ENCODE data around the gene CMSS1.

DNA sequence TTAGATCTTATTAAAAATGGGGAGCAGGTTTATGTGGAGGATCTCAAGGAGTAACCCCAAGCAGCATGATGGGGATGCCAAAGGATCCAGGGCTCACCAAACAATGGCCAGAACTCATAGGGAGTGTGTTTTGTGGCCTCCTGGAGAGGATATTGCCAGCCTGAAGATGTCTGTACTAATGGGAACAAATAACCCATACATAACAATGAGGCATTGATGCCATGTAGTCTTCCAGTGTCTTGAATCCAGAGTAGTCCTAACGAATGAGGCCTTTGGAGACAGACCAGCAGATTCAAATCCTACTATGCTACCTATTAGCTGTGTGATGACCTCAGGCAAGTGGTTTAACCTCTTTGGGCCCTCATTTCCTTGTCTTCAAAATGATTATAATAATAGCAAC, 45.0 kb upstream of the CMSS1 start:
- TF ChIP-seq ZNF281 (CRISPR knock-in tag; IDR thresholded peaks at IDR 0.05; ENCODE audit: borderline replicate concordance) (no peak), HMGXB4 (CRISPR knock-in tag; IDR thresholded peaks at IDR 0.05; ENCODE audit: borderline replicate concordance in 1 of 2, low read depth in 1 of 2) (no peak)
- TF ChIP-seq, protein P1, sequence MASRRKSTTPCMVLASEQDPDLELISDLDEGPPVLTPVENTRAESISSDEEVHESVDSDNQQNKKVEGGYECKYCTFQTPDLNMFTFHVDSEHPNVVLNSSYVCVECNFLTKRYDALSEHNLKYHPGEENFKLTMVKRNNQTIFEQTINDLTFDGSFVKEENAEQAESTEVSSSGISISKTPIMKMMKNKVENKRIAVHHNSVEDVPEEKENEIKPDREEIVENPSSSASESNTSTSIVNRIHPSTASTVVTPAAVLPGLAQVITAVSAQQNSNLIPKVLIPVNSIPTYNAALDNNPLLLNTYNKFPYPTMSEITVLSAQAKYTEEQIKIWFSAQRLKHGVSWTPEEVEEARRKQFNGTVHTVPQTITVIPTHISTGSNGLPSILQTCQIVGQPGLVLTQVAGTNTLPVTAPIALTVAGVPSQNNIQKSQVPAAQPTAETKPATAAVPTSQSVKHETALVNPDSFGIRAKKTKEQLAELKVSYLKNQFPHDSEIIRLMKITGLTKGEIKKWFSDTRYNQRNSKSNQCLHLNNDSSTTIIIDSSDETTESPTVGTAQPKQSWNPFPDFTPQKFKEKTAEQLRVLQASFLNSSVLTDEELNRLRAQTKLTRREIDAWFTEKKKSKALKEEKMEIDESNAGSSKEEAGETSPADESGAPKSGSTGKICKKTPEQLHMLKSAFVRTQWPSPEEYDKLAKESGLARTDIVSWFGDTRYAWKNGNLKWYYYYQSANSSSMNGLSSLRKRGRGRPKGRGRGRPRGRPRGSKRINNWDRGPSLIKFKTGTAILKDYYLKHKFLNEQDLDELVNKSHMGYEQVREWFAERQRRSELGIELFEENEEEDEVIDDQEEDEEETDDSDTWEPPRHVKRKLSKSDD (CRISPR knock-in tag; IDR thresholded peaks at IDR 0.05; ENCODE audit: low read depth), result no peak

All from HepG2 (cell line).